ENCODE results near the gene ARAP1.

The ARAP1 gene

GRCh38 chr11:72655896-72656464, 96.2 kb downstream of the ARAP1 start:
- no peak for DNase-seq

- no peak for DNase-seq
These were observed 97.2 kb downstream of the ARAP1 start for GRCh38 chr11:72655014-72655413.

DNA sequence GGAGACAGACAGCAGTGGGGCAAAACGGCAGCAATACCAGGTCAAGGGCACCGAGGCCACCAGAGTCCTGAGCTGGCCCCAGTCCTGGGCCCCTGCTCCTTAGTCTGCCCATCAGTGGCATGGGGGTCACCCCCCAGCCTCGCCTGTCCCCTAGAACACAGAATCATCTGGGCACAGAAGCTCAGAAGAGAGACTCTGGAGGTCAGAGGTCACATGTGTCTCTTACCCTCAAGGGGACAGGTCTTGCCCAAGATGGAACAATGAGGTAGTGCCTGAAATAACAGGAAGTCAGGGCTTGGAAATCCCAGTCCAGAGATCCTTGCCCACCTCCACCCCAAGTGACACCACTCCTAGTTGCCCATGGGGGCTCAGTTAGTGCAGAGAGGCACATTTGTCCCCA, 98.6 kb downstream of the ARAP1 start:
- no peak for DNase-seq

DNA sequence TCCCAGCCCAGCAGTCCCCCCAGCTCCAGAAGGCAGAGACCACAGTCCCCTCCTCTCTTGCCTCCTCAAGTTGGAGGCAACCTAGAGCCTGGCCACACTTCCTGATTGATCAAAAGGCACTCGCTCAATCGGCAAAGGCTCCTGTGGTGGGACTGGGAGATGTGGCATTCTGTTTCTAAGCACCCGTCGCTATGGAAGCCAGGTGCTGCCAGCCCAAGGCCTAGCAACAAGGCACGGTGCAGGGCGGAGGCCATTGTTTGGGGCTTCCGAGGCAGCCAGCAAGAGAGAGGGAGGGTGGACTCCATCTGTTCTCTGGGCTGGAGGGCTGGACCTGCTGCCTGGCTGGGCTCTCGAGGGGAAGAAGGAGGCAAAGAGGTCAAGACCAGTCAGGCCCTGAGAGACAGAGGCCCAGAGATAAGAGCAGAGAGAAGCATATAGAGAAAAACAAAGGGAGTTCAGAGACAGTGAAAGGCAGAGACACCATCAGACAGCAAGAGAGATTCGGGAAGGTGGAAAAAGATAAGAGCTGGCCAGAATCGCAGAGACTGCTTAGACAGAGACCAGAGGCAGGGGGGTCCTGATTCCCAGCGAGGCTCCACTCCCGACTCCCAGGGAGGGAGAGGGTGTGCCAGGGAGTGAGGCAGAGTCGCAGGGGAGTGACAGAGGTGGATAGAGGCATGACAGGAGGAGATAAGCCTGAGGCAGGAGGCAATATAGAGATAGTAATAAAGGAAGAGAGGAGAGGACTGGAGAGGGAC, 99.2 kb downstream of the ARAP1 start:
- no peak for DNase-seq

GRCh38 chr11:72652133-72652532, 100.1 kb downstream of the ARAP1 start:
- DNase-seq: no peak

DNA sequence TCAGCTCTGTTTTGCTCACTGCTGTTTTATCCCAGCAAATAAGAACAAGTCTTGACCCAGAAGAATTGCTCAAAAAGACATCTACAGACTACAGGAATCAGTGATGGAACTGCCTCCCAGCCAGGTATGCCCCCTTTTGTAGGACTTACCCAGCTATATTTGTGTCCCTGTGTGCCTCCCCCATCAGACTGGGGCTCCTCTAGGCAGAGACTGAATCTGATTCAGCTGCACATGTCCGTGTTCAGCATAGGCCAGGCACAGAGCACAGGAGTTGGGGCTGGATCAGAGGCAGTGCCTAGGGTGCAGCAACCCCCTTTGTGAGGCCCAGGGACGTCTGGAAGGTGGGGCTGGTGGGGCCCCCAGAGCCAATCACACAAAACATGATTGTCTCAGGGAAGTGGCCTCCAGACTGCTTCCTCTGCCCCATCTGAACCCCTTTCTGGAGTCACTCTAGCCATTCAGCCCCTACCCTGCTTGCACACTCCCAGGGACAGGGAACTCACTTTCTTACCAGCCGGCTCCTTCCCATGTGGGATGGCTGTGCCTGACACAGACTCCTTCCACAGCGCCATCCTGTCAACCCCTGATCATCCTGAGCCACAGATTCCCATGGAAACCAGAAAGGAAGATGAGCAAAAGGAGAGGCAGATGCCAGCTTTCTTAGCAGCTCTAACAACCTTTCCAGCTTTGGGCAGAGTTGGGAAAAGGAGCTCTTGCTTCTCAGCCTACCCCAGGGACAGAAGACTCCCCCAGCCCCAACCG, 102.8 kb downstream of the ARAP1 start:
- no peak for DNase-seq

DNA sequence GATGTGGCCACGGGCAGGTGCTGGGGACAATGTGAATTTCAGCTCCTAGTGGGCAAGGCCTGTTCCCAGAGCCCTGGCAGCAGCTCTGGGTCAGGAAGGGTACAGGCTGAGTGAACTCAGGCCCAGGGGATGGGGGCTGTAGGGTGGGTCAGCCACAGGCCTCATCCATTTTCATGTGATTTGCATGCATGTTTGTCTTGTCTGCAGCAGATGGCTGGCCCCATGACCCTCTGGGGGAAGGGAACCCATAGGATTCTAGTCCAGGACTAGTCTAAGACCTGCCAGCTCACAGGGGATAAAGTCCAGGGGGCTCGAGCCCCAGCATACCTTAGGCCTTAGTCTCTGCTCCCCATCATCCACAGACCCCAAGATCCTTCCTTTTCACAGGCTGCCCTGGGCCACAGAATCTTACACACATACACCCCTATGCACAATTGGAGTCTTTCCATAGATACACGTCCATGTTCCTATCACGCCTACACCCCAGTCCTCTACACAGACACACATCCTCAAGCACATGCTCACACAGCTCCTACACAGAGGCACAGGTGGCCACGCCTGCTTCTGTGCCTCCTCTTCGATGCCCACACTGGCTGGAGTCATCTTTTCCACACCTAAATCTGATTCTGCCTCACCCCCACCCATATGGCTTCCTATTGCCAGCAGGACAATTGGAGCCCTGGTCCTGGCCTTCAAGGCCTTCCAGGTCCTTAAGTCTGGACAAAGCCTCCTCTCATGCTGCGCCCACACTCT, 103.6 kb downstream of the ARAP1 start:
- DNase-seq: no peak

DNA sequence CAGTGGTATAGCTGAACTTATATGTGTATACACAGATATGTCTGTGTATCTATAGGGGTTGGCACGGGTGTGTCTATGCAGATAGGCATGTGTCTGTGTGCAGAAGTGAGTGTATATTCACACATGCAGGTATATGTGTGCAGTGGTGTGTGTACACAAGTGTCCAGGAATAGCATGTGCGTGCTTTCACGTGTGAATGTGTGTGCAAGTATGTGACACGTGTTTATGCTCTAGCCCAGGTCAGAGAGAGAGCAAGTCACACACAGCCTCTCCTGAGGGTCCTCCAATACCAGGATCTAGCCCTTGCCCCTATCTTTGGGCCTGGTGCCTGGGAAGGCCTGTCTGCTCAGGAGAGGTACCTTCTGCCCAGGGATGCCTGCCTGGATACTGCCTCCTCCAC, 104.3 kb downstream of the ARAP1 start:
- DNase-seq: no peak

DNA sequence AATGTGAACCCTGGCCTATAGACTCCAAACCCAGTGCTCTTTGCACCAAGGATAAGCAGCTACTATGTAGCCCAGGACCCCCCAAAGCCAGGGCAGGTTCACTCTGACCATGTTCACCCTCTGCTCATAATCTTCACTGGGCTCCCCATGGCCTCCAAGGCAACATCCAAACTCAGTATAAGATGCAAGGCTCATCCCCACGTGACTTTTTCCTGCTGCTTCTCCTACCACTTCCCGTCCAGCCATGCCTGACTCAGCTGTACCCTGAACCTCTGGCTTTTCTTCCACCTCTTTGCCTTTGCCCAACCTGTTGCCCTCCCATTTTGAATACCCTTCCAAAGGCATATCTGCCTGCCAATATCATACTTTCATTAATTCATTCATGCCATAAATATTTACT, 105.7 kb downstream of the ARAP1 start:
- no peak for DNase-seq

DNA sequence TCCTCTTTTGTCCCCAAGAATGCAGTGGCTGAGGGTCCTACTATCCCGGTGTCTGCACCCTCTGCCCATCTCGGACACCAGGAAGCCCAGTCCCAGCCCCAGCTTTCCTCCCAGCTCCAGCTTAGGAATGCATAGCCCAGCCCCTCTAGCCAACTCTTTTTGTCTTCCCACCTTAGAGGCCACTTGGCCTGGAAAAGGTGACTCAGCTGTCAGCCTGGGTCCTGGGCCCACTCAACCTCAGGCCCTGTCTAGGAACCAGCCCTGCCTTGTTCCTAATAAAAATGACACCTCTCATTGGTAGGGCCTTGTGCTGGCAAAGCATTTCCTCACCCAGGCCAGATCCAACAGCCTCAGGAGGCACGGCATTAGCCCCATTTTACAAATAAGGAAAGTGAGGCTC, 106.2 kb downstream of the ARAP1 start:
- no peak for DNase-seq

DNA sequence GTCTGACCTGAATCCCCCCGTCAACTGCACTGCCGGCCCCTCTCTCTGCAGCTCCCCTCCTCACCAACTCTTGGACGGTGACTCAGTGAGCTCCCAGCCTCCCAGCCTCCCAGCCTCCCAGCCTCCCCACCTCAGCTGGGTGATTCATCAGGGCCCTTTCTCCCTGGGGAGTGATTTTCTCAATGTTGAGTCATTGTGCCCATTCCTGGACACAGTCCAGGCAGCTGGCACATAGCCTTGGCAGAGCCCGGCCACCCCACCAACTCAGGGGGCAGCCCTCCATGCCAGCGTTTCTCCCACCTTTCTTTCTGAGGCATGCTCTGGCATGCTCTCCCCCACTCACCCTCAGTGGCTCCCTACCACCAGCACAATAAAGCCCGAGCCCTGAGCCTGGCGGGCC, 108.7 kb downstream of the ARAP1 start:
- no peak for DNase-seq

GRCh38 chr11:72642884-72643522, 109.2 kb downstream of the ARAP1 start:
- DNase-seq: peak; percentile 66

DNA sequence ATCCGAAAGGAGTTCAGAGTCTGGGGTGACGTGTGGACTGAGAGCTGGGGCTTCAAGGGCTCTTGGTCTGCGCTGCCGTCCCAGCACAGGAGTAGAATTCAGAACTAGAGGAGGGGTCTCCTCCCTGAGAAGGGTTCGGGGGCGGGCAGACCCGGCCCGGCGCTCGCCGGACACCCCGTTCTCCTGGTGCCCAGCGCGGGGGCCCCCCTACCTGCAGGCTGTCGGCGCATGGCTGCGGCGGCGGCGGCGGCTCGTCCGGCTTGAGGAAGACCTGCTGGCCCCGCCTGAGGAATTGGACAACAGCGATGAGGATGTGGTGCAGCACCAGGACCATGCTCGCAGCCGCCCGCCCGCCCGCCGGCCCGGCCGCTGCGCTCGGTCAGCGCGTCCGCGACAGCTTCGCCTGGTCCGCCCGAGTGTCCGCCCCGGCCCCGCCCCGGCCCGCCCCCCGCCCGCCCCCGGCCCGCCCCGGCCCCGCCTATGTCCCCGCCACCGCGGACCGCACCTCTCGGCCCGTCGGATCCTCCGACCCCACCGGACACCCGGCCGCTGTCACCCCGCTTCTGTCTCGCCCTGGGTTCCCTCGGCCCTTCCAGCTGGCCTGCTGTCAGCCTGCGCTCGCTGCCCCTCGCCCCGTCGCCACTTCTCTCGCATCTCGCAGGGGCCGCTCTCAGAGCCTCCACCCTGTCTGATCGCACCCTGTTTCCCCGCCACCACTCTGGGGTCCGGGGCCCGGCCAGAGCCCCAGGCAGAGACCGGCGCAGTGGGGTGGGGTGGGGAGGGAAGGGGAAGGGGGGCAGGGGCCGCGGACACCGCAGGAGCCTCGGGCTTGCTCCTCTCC, 109.9 kb downstream of the ARAP1 start:
- peak; percentile 43 for DNase-seq

- DNase-seq: no peak
These were observed 110.6 kb downstream of the ARAP1 start for GRCh38 chr11:72641522-72642042.

GRCh38 chr11:72639502-72640375, 112.5 kb downstream of the ARAP1 start:
- DNase-seq: no peak

GRCh38 chr11:72637926-72638325, 114.3 kb downstream of the ARAP1 start:
- DNase-seq: no peak

- DNase-seq: no peak
These were observed 115.0 kb downstream of the ARAP1 start for GRCh38 chr11:72637198-72637597.

DNA sequence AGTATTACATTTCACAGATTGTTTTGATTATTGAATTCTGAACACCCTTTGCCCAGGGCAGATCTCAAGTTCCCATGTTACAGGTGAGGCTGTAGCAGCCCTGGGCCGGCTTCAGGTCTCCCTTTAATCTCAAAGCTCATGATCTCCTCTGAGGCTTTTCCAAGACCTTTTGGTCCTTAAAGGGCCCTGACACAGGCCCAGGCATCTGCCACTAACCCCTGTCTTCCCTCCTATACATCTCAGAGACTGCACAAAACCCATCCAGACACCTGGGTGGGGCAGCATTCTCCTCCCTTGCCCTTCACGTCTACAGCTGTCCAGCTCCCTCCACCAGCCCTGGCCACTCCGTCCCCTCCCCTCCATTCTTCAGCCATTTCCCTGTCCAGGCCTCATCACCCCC, 115.8 kb downstream of the ARAP1 start:
- DNase-seq: no peak

GRCh38 chr11:72635933-72636332, 116.3 kb downstream of the ARAP1 start:
- DNase-seq: no peak

DNA sequence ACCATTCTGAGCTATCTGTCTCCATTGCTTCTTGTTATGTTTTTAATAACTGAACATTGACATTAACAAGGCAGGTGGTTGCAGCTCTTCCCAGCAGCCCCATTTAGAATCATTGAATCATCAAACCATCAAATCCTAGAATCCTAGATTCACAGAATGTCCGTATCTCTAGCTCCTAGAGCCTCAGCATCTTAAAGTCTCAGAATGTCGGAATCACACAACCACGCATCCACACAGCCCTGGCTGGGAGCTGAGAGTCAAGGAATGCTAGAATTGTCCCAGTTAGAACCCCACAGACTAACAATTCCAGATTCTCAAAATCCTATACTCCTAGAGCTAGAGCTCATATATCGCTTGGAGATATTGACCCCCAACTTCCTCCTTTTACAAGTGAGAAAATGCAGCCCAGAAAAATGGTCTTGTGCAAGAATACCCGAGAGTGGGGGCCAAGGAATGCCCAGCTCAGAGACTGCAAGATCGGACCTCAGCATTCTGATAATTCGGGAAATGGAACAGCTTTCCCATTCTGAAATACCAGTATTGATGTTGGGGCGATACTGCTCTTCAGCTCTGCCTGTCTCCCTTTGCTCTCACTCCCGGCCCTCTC, 116.8 kb downstream of the ARAP1 start:
- DNase-seq: no peak

All from left hindlimb (tissue), 1 donor.